HEK293 (cell line): ENCODE data around the gene VEGFA.

Source experiments
- MZF1 ChIP-seq: fragments of 450-650 bp; formaldehyde crosslinking; IDR thresholded peaks from 2 replicates; pipeline ENCODE4 v1.5.1; 2017; ENCODE audit warnings: missing biosample characterization, missing genetic modification characterization, borderline replicate concordance
- ZBTB21 ChIP-seq: fragments of 450-650 bp; formaldehyde crosslinking; IDR thresholded peaks from 2 replicates; pipeline ENCODE4 v1.5.1; 2017; ENCODE audit warnings: missing biosample characterization, missing genetic modification characterization

DNA sequence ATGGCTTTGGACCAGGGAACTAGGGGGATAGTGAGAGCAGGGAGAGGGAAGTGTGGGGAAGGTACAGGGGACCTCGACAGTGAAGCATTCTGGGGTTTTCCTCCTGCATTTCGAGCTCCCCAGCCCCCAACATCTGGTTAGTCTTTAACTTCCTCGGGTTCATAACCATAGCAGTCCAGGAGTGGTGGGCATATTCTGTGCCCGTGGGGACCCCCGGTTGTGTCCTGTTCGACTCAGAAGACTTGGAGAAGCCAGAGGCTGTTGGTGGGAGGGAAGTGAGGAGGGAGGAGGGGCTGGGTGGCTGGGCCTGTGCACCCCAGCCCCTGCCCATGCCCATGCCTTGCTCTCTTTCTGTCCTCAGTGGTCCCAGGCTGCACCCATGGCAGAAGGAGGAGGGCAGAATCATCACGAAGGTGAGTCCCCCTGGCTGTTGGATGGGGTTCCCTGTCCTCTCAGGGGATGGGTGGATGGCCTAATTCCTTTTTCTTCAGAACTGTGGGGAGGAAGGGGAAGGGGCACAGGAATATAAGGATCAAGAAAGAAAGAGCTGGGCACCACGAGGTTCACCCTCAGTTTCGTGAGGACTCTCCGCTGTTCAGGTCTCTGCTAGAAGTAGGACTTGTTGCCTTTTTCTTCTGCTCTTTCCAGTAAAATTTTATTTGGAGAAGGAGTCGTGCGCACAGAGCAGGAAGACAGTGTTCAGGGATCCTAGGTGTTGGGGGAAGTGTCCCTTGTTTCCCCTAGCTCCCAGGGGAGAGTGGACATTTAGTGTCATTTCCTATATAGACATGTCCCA lies 4.2 kb downstream of the VEGFA start:
- TF ChIP-seq MZF1 (tag by site-specific recombination) (no peak), ZBTB21 (tag by site-specific recombination) (no peak)
